Loucy (cell line): ENCODE results near the gene SERPING1.

ENCODE experiments used
- H2AFZ ChIP-seq: fragments of 200-600 bp; sonication (generic); 2 replicates; pipeline ENCODE4 v1.6.0; 2016; ENCODE audit warnings: antibody characterized with exemption, mild to moderate bottlenecking, low read length, moderate library complexity
- H3F3A ChIP-seq: fragments of 200-600 bp; 2 replicates; pipeline ENCODE4 v1.6.0; 2016; ENCODE audit warnings: antibody characterized with exemption, low read depth, mild to moderate bottlenecking
- H3K27me3 ChIP-seq: fragments of 200-600 bp; sonication (generic); 2 replicates; pipeline ENCODE4 v1.6.1; 2014; ENCODE audit warnings: low read length, mild to moderate bottlenecking; ENCODE audit not compliant: insufficient read depth, poor library complexity, severe bottlenecking
- H3K36me3 ChIP-seq: fragments of 200-600 bp; sonication (generic); 2 replicates; pipeline ENCODE4 v1.6.1; 2016; ENCODE audit warnings: low read length; ENCODE audit not compliant: insufficient read depth
- H3K4me1 ChIP-seq: fragments of 200-600 bp; sonication (generic); 2 replicates; pipeline ENCODE4 v1.5.1; 2014; ENCODE audit warnings: low read length, mild to moderate bottlenecking; ENCODE audit not compliant: insufficient read depth, poor library complexity, severe bottlenecking
- H3K4me2 ChIP-seq: fragments of 200-600 bp; sonication (generic); 2 replicates; pipeline ENCODE4 v1.6.0; 2014; ENCODE audit warnings: antibody characterized with exemption, low read length, low read depth, mild to moderate bottlenecking; ENCODE audit not compliant: poor library complexity, severe bottlenecking
- H3K4me3 ChIP-seq: fragments of 200-600 bp; sonication (generic); 2 replicates; pipeline ENCODE4 v1.5.1; 2014; ENCODE audit warnings: low read length, mild to moderate bottlenecking, mixed read lengths; ENCODE audit not compliant: poor library complexity, severe bottlenecking
- H3K79me2 ChIP-seq: fragments of 200-600 bp; sonication (generic); 2 replicates; pipeline ENCODE4 v1.6.1; 2014; ENCODE audit warnings: low read length; ENCODE audit not compliant: insufficient read depth
- H3K9ac ChIP-seq: fragments of 200-600 bp; sonication (generic); 2 replicates; pipeline ENCODE4 v1.6.0; 2014; ENCODE audit warnings: mild to moderate bottlenecking, low read depth, low read length, moderate library complexity; ENCODE audit not compliant: poor library complexity, severe bottlenecking
- H3K9me2 ChIP-seq: fragments of 200-600 bp; sonication (generic); replicated peaks from 2 replicates; pipeline ENCODE4 v1.6.1; 2016; ENCODE audit warnings: low read depth, low read length, mixed read lengths
- H3K9me3 ChIP-seq: fragments of 200-600 bp; sonication (generic); 2 replicates; pipeline ENCODE4 v1.6.1; 2014; ENCODE audit warnings: mild to moderate bottlenecking, antibody characterized with exemption, low read length, low read depth; ENCODE audit not compliant: insufficient read depth
- H4K20me1 ChIP-seq: fragments of 200-600 bp; sonication (generic); 2 replicates; pipeline ENCODE4 v1.6.0; 2014; ENCODE audit warnings: antibody characterized with exemption, low read length, mild to moderate bottlenecking; ENCODE audit not compliant: insufficient read depth, poor library complexity, severe bottlenecking
- EZH2phosphoT487 ChIP-seq: fragments of 200-600 bp; IDR thresholded peaks from 2 replicates; pipeline ENCODE4 v1.6.1; 2018; ENCODE audit warnings: antibody characterized with exemption, mild to moderate bottlenecking, moderate library complexity, borderline replicate concordance
- TF ChIP-seq, protein P1 (sequence below): fragments of 200-600 bp; sonication (generic); conservative IDR thresholded peaks from 2 replicates; pipeline ENCODE4 v1.5.1; 2014; ENCODE audit warnings: mild to moderate bottlenecking, antibody characterized with exemption, low read length

The SERPING1 gene

DNA sequence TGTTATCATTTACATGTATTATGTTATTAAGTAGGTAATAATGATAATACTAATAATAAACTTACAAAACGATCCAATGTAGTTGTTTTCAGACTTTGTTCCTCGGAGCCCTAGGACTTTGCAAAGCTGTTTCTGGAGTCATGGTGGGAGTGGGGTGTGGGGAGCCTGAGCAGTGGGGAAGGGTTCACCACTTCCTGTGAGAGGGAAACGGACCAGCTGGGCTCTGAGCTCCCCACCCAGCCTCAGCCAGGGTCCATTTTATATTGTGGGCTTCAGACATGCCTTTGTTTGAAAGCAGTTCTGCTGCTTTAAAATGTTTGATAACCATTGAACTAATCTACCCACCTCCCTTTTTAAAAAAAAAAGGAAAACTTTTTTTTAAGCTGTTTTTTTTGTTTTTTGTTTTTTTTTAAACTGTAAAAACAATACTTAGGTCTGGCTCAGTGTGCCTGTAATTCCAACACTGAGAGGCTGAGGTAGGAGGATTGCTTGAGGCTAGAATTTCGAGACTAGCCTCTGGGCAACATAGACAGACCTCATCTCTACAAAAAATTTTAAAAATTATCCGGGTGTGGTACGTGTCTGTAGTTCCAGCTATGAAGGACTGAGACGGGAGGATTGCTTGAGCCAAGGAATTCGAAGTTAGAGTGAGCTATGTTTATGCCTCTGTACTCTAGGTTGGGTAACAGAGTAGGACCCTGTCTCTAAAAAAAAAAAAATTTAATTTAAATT lies 7.0 kb downstream of the SERPING1 start:
- TF ChIP-seq, protein P1, sequence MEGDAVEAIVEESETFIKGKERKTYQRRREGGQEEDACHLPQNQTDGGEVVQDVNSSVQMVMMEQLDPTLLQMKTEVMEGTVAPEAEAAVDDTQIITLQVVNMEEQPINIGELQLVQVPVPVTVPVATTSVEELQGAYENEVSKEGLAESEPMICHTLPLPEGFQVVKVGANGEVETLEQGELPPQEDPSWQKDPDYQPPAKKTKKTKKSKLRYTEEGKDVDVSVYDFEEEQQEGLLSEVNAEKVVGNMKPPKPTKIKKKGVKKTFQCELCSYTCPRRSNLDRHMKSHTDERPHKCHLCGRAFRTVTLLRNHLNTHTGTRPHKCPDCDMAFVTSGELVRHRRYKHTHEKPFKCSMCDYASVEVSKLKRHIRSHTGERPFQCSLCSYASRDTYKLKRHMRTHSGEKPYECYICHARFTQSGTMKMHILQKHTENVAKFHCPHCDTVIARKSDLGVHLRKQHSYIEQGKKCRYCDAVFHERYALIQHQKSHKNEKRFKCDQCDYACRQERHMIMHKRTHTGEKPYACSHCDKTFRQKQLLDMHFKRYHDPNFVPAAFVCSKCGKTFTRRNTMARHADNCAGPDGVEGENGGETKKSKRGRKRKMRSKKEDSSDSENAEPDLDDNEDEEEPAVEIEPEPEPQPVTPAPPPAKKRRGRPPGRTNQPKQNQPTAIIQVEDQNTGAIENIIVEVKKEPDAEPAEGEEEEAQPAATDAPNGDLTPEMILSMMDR: no peak
- no peak for TF ChIP-seq EZH2phosphoT487
- peak overlapping the region; percentile 65 for H3K9ac ChIP-seq
- no peaks in the 10 kb centered on the region for H3K9me2 ChIP-seq
- no peaks in the 10 kb centered on the region for H3F3A ChIP-seq
- peak overlapping the region; percentile 60 for H3K4me2 ChIP-seq
- H3K79me2 ChIP-seq: no peaks in the 10 kb centered on the region
- H4K20me1 ChIP-seq: no peaks in the 10 kb centered on the region
- H3K4me1 ChIP-seq: peaks cover 13% of the 10 kb centered on the region
- H2AFZ ChIP-seq: peak overlapping the region; percentile 39; the same call in 1 of the 2 replicates
- H3K9me3 ChIP-seq: no peaks in the 10 kb centered on the region
- no peaks in the 10 kb centered on the region for H3K36me3 ChIP-seq
- no peaks in the 10 kb centered on the region for H3K27me3 ChIP-seq
- peak overlapping the region; percentile 48 for H3K4me3 ChIP-seq

DNA sequence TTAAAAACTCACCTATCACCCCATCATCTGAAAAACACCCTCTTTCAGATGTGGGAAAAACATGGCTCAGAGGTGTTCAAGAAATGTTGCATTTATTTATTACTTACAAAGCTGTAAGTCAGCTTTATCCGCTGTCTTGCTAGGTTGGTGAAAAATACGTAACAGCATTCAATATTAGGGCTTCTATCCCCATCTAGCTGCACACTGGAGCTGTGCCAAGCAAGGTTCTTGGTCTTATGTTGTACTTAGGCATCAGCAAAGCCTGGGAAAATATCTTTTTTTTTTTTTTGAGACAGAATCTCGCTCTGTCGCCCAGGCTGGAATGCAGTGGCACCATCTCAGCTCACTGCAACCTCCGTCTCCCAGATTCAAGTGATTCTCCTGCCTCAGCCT lies 7.5 kb downstream of the SERPING1 start:
- Histone ChIP-seq H3K4me2 (peak overlapping the region; percentile 60), H3K4me1 (peaks cover 13% of the 10 kb centered on the region), H3K9me2 (no peaks in the 10 kb centered on the region), H3K4me3 (no peak overlapping the region), H4K20me1 (no peaks in the 10 kb centered on the region), H3K9me3 (no peaks in the 10 kb centered on the region), H2AFZ (no peak overlapping the region; the same call in 1 of the 2 replicates), H3F3A (no peaks in the 10 kb centered on the region), H3K36me3 (no peaks in the 10 kb centered on the region), H3K9ac (peak overlapping the region; percentile 65), H3K79me2 (no peaks in the 10 kb centered on the region), H3K27me3 (no peaks in the 10 kb centered on the region)
- TF ChIP-seq EZH2phosphoT487: no peak
- TF ChIP-seq, protein P1: peak; percentile 22; the same call in 1 of the 2 replicates

DNA sequence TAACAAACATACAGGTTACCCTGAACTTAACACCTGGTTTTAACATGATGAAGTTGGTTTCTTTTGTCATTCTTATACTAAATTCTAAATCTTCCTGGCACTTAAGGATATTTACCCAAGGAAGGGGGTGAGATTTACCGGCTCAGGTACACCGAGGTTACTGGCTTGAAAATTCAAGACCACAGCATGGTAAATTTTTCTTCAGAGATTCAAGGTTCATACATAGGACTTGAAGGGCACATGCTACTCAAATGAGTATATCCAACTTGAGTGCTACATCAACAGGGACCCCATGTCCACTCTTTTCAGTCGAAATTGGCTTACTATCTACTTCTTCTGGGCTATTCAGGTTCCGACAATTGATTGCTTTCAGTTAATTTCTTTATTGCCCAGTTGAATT lies 12.7 kb downstream of the SERPING1 start:
- Histone ChIP-seq H3K27me3 (no peaks in the 10 kb centered on the region), H3K79me2 (no peaks in the 10 kb centered on the region), H4K20me1 (no peaks in the 10 kb centered on the region), H3K9me3 (no peaks in the 10 kb centered on the region), H3K4me1 (no peaks in the 10 kb centered on the region), H3K36me3 (no peaks in the 10 kb centered on the region), H2AFZ (no peak overlapping the region), H3K4me2 (no peak overlapping the region), H3K9ac (no peak overlapping the region), H3F3A (no peaks in the 10 kb centered on the region), H3K4me3 (no peak overlapping the region), H3K9me2 (no peaks in the 10 kb centered on the region)
- TF ChIP-seq EZH2phosphoT487: no peak
- TF ChIP-seq, protein P1: no peak
